ENCODE data around the gene SMYD3.

The SMYD3 gene

DNA sequence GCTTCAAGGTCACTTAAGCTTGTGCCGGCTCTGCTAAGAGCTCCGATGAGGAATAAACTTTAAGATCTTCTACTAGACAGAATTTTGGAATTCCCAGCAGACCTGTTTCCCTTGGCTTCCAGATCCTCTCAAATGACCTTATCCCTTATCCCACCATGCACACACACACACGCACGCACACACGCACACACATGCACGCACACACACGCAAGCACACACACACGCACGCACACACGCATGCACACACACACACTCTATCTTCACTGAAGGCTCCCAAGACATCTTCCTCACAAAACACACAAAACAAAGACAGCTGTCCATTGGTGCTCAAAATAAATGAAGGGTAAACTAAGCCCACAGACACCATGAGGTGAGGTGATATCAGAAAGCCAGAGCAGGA, 692.4 kb downstream of the SMYD3 start:
- Histone ChIP-seq H3K36me3 (ENCODE audit: control insufficient read depth in 2 of 2, insufficient read depth in 1 of 2, low read length in 2 of 2) (no peaks in the 10 kb centered on the region), H3K9me3 (ENCODE audit: control insufficient read depth, insufficient read depth, low read depth, low read length) (no peaks in the 10 kb centered on the region), H3K4me3 (ENCODE audit: low read depth, low read length) (no peak overlapping the region), H3K4me1 (ENCODE audit: control insufficient read depth, insufficient read depth, low read length) (no peaks in the 10 kb centered on the region), H3K27ac (ENCODE audit: extremely low read depth, low read depth, low read length) (no peak overlapping the region)
- ChIA-PET CTCF (no interaction called here), POLR2A (no interaction called here)
- TF ChIP-seq ZNF768 (tag by site-specific recombination; IDR thresholded peaks at IDR 0.05) (no peak), ZNF366 (tag by site-specific recombination; conservative IDR thresholded peaks at IDR 0.05) (no peak), ZNF510 (tag by site-specific recombination; IDR thresholded peaks at IDR 0.05; ENCODE audit: insufficient replicate concordance) (no peak)
- TF ChIP-seq, protein P1, sequence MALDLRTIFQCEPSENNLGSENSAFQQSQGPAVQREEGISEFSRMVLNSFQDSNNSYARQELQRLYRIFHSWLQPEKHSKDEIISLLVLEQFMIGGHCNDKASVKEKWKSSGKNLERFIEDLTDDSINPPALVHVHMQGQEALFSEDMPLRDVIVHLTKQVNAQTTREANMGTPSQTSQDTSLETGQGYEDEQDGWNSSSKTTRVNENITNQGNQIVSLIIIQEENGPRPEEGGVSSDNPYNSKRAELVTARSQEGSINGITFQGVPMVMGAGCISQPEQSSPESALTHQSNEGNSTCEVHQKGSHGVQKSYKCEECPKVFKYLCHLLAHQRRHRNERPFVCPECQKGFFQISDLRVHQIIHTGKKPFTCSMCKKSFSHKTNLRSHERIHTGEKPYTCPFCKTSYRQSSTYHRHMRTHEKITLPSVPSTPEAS (tag by site-specific recombination; IDR thresholded peaks at IDR 0.05), result peak; percentile 77

DNA sequence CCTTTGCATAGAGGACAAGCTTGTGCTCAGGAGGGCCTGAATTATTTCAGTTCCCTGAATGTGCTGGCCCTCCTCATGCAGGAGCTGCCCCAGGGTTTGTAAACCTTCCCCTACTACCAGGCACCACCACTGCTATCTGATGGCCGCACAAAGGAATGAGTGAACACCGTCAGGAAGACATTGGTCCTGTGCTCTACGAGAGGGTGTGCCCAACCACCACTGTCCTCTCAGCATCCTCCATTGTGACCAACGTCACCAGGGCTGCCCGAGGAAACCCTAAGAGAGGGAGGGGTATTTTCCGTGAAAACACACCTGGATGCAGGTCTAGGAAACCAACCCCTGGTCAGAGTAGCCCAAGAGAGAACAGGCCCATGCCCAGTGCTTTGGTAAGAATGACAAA, 694.8 kb downstream of the SMYD3 start:
- H3K36me3 ChIP-seq (ENCODE audit: control insufficient read depth in 2 of 2, insufficient read depth in 1 of 2, low read length in 2 of 2), result no peaks in the 10 kb centered on the region
- POLR2A ChIA-PET, result no interaction called here

DNA sequence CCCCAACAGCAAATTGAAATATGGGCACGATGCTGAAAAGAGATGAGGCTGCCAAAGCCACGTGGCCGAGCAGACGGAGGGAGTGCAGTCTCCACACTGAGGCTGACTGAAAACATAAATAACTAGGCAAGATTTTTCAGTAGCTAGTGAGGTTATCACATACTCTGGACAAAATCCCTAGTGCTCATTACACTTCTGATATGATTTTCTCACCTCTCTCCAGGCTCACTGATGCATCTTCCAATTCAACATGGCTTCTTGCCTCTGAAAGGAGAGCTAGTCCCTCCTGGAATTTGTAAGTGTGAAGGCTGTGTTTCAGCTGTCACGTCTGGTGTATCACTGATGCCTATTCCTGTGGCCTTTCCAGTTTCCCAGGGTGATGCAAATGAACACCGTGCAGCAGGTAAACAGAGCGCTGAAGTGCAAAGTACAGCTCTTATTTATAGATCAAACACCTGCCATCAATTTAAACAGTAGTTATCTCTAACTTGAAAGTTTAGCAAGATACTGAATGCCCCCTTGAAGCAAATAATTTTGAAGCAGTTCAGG, 696.2 kb downstream of the SMYD3 start:
- ChIA-PET POLR2A (no interaction called here), CTCF (no interaction called here)
- Histone ChIP-seq H3K27ac (ENCODE audit: extremely low read depth, low read depth, low read length) (no peak overlapping the region), H3K4me3 (ENCODE audit: low read depth, low read length) (no peak overlapping the region), H3K9me3 (ENCODE audit: control insufficient read depth, insufficient read depth, low read depth, low read length) (no peaks in the 10 kb centered on the region), H3K36me3 (ENCODE audit: control insufficient read depth in 2 of 2, insufficient read depth in 1 of 2, low read length in 2 of 2) (no peaks in the 10 kb centered on the region), H3K4me1 (ENCODE audit: control insufficient read depth, insufficient read depth, low read length) (no peaks in the 10 kb centered on the region)
- TF ChIP-seq OSR2 (tag by site-specific recombination; IDR thresholded peaks at IDR 0.05) (no peak), ZNF214 (tag by site-specific recombination; IDR thresholded peaks at IDR 0.05; ENCODE audit: borderline replicate concordance) (no peak), ZNF2 (tag by site-specific recombination; IDR thresholded peaks at IDR 0.05) (no peak), YY1 (tag by site-specific recombination; IDR thresholded peaks at IDR 0.05) (no peak), ZNF843 (tag by site-specific recombination; IDR thresholded peaks at IDR 0.05) (no peak), ZNF521 (tag by site-specific recombination; IDR thresholded peaks at IDR 0.05) (no peak), ZNF221 (tag by site-specific recombination; IDR thresholded peaks at IDR 0.05; ENCODE audit: borderline replicate concordance) (no peak), ZNF155 (tag by site-specific recombination; IDR thresholded peaks at IDR 0.05) (no peak), ZNF776 (tag by site-specific recombination; IDR thresholded peaks at IDR 0.05; ENCODE audit: borderline replicate concordance) (no peak), ZNF664 (tag by site-specific recombination; IDR thresholded peaks at IDR 0.05) (no peak), ZNF138 (tag by site-specific recombination; IDR thresholded peaks at IDR 0.05; ENCODE audit: borderline replicate concordance) (no peak), ZNF391 (tag by site-specific recombination; IDR thresholded peaks at IDR 0.05; ENCODE audit: borderline replicate concordance, low read depth) (no peak), ZXDB (tag by site-specific recombination; IDR thresholded peaks at IDR 0.05) (no peak), GLIS1 (tag by site-specific recombination; IDR thresholded peaks at IDR 0.05) (no peak), ZNF426 (tag by site-specific recombination; IDR thresholded peaks at IDR 0.05) (no peak), ZFHX2 (tag by site-specific recombination; conservative IDR thresholded peaks at IDR 0.05) (no peak)
- TF ChIP-seq, protein P2, sequence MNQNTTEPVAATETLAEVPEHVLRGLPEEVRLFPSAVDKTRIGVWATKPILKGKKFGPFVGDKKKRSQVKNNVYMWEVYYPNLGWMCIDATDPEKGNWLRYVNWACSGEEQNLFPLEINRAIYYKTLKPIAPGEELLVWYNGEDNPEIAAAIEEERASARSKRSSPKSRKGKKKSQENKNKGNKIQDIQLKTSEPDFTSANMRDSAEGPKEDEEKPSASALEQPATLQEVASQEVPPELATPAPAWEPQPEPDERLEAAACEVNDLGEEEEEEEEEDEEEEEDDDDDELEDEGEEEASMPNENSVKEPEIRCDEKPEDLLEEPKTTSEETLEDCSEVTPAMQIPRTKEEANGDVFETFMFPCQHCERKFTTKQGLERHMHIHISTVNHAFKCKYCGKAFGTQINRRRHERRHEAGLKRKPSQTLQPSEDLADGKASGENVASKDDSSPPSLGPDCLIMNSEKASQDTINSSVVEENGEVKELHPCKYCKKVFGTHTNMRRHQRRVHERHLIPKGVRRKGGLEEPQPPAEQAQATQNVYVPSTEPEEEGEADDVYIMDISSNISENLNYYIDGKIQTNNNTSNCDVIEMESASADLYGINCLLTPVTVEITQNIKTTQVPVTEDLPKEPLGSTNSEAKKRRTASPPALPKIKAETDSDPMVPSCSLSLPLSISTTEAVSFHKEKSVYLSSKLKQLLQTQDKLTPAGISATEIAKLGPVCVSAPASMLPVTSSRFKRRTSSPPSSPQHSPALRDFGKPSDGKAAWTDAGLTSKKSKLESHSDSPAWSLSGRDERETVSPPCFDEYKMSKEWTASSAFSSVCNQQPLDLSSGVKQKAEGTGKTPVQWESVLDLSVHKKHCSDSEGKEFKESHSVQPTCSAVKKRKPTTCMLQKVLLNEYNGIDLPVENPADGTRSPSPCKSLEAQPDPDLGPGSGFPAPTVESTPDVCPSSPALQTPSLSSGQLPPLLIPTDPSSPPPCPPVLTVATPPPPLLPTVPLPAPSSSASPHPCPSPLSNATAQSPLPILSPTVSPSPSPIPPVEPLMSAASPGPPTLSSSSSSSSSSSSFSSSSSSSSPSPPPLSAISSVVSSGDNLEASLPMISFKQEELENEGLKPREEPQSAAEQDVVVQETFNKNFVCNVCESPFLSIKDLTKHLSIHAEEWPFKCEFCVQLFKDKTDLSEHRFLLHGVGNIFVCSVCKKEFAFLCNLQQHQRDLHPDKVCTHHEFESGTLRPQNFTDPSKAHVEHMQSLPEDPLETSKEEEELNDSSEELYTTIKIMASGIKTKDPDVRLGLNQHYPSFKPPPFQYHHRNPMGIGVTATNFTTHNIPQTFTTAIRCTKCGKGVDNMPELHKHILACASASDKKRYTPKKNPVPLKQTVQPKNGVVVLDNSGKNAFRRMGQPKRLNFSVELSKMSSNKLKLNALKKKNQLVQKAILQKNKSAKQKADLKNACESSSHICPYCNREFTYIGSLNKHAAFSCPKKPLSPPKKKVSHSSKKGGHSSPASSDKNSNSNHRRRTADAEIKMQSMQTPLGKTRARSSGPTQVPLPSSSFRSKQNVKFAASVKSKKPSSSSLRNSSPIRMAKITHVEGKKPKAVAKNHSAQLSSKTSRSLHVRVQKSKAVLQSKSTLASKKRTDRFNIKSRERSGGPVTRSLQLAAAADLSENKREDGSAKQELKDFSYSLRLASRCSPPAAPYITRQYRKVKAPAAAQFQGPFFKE (tag by site-specific recombination; IDR thresholded peaks at IDR 0.05; ENCODE audit: borderline replicate concordance), result no peak
- TF ChIP-seq, protein P3, sequence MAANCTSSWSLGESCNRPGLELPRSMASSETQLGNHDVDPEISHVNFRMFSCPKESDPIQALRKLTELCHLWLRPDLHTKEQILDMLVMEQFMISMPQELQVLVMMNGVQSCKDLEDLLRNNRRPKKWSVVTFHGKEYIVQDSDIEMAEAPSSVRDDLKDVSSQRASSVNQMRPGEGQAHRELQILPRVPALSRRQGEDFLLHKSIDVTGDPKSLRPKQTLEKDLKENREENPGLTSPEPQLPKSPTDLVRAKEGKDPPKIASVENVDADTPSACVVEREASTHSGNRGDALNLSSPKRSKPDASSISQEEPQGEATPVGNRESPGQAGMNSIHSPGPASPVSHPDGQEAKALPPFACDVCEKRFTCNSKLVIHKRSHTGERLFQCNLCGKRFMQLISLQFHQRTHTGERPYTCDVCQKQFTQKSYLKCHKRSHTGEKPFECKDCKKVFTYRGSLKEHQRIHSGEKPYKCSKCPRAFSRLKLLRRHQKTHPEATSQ (tag by site-specific recombination; IDR thresholded peaks at IDR 0.05), result no peak

More for the DNA sequence above, 694.8 kb downstream of the SMYD3 start:
- CTCF ChIA-PET, result no interaction called here
- Histone ChIP-seq H3K4me3 (ENCODE audit: low read depth, low read length) (no peak overlapping the region), H3K9me3 (ENCODE audit: control insufficient read depth, insufficient read depth, low read depth, low read length) (no peaks in the 10 kb centered on the region), H3K27ac (ENCODE audit: extremely low read depth, low read depth, low read length) (no peak overlapping the region), H3K4me1 (ENCODE audit: control insufficient read depth, insufficient read depth, low read length) (no peaks in the 10 kb centered on the region)
- TF ChIP-seq ZNF138 (tag by site-specific recombination; IDR thresholded peaks at IDR 0.05; ENCODE audit: borderline replicate concordance) (no peak), KLF1 (tag by site-specific recombination; IDR thresholded peaks at IDR 0.05) (no peak), ZNF76 (tag by site-specific recombination; IDR thresholded peaks at IDR 0.05; ENCODE audit: borderline replicate concordance, low read depth) (no peak), PRDM1 (tag by site-specific recombination; IDR thresholded peaks at IDR 0.05) (no peak), ZNF791 (tag by site-specific recombination; IDR thresholded peaks at IDR 0.05) (no peak), ZIC2 (tag by site-specific recombination; IDR thresholded peaks at IDR 0.05) (no peak), ZNF23 (tag by site-specific recombination; IDR thresholded peaks at IDR 0.05; ENCODE audit: borderline replicate concordance) (no peak), ZSCAN30 (tag by site-specific recombination; IDR thresholded peaks at IDR 0.05) (no peak)
